IMR-90 (cell line): ENCODE data around the gene TOR3A. TPM values are rescaled to one million over a fixed set of nuclear protein-coding genes. Genes with fewer than 3 reads are reported as not detected.

Source experiments
- ATAC-seq: fragments of 200-7000 bp; cut with Tn5 transposase; 2 replicates; pipeline ENCODE4 v1.9.1; 2020; ENCODE audit warnings: low read depth, mild to moderate bottlenecking, moderate library complexity
- BruUV-seq: library from RNA; stranded (reverse); fragments of 400-500 nt; replicated peaks from 2 replicates; lab custom pipeline; 2021; lab: Mats Ljungman, UMichigan
- CTCF ChIA-PET: fragments of 300-600 bp; formaldehyde crosslinking; extraction: SDS; loops from one replicate; lab custom pipeline; 2021; ENCODE audit warnings: antibody characterized with exemption; lab: Yijun Ruan, JAX
- POLR2A ChIA-PET: fragments of 300-600 bp; sonication (Branson Sonifier 250); formaldehyde crosslinking; loops from one replicate; lab custom pipeline; 2022; ENCODE audit warnings: antibody characterized with exemption; ENCODE audit not compliant: unreplicated experiment; lab: Charles Lee
- DNase-seq: peaks from one replicate; pipeline ENCODE4 v3.0.0; 2013
- H2AFZ ChIP-seq: replicated peaks from 2 replicates; pipeline ENCODE3; 2013; ENCODE audit warnings: low read length, mild to moderate bottlenecking; ENCODE audit not compliant: poor library complexity
- H2AK5ac ChIP-seq: 2 replicates; pipeline ENCODE4 v1.6.1; 2013; ENCODE audit warnings: low read depth, low read length, inconsistent platforms
- H2AK9ac ChIP-seq: replicated peaks from 2 replicates; pipeline ENCODE3; 2013; ENCODE audit warnings: mild to moderate bottlenecking, low read depth, low read length, moderate library complexity; ENCODE audit not compliant: poor library complexity
- H2BK120ac ChIP-seq: 2 replicates; pipeline ENCODE4 v1.6.1; 2013; ENCODE audit warnings: low read depth, low read length, inconsistent platforms
- H2BK15ac ChIP-seq: 3 replicates; pipeline ENCODE4 v1.6.1; 2013; ENCODE audit warnings: low read depth, low read length, inconsistent platforms
- H2BK20ac ChIP-seq: 2 replicates; pipeline ENCODE4 v1.6.1; 2013; ENCODE audit warnings: low read depth, mild to moderate bottlenecking, inconsistent platforms, low read length, moderate library complexity
- H2BK5ac ChIP-seq: 2 replicates; pipeline ENCODE4 v1.6.1; 2013; ENCODE audit warnings: mild to moderate bottlenecking, low read depth, low read length, inconsistent platforms; ENCODE audit not compliant: poor library complexity, severe bottlenecking
- H3K14ac ChIP-seq: replicated peaks from 2 replicates; pipeline ENCODE4 v1.6.1; 2013; ENCODE audit warnings: low read depth, low read length, inconsistent platforms
- H3K18ac ChIP-seq: 2 replicates; pipeline ENCODE4 v1.6.1; 2013; ENCODE audit warnings: low read depth, low read length, control low read depth
- H3K23ac ChIP-seq: 2 replicates; pipeline ENCODE4 v1.6.1; 2013; ENCODE audit warnings: low read depth, low read length, inconsistent platforms
- H3K27ac ChIP-seq: 2 replicates; pipeline ENCODE4 v1.5.1; 2013; ENCODE audit warnings: mild to moderate bottlenecking, control low read depth, low read length; ENCODE audit not compliant: insufficient read depth
- H3K27me3 ChIP-seq: 2 replicates; pipeline ENCODE4 v1.6.1; 2013; ENCODE audit warnings: low read length; ENCODE audit not compliant: control insufficient read depth, insufficient read depth
- H3K36me3 ChIP-seq: 2 replicates; pipeline ENCODE4 v1.6.1; 2013; ENCODE audit warnings: low read length, mixed read lengths; ENCODE audit not compliant: control insufficient read depth, insufficient read depth
- H3K4ac ChIP-seq: 2 replicates; pipeline ENCODE4 v1.6.1; 2013; ENCODE audit warnings: low read depth, low read length, inconsistent platforms
- H3K4me1 ChIP-seq: 2 replicates; pipeline ENCODE4 v1.6.1; 2013; ENCODE audit warnings: low read length, mixed read lengths; ENCODE audit not compliant: control insufficient read depth, insufficient read depth
- H3K4me2 ChIP-seq: 2 replicates; pipeline ENCODE4 v1.6.1; 2013; ENCODE audit warnings: low read depth, mild to moderate bottlenecking, control low read depth, low read length, moderate library complexity
- H3K4me3 ChIP-seq: 2 replicates; pipeline ENCODE4 v1.5.1; 2013; ENCODE audit warnings: low read depth, mild to moderate bottlenecking, control low read depth, low read length, moderate library complexity; ENCODE audit not compliant: insufficient read depth
- H3K56ac ChIP-seq: 2 replicates; pipeline ENCODE4 v1.6.1; 2013; ENCODE audit warnings: low read length, inconsistent platforms; ENCODE audit not compliant: insufficient read depth; ENCODE audit errors: extremely low read depth
- H3K79me1 ChIP-seq, 2 experiments: 2 replicates each; pipeline ENCODE4 v1.6.1; 2013; ENCODE audit warnings: low read length in 2 of 2, inconsistent platforms in 1 of 2, low read depth in 1 of 2
- H3K9ac ChIP-seq: 2 replicates; pipeline ENCODE4 v1.6.1; 2013; ENCODE audit warnings: low read depth, low read length, control low read depth
- H3K9me1 ChIP-seq: 2 replicates; pipeline ENCODE4 v1.6.1; 2013; ENCODE audit warnings: low read length, inconsistent platforms; ENCODE audit not compliant: insufficient read depth
- H3K9me3 ChIP-seq: 2 replicates; pipeline ENCODE4 v1.6.1; 2013; ENCODE audit warnings: low read length; ENCODE audit not compliant: control insufficient read depth, insufficient read depth
- H4K20me1 ChIP-seq: 2 replicates; pipeline ENCODE4 v1.6.1; 2013; ENCODE audit warnings: low read length, inconsistent platforms; ENCODE audit not compliant: insufficient read depth
- H4K5ac ChIP-seq: 2 replicates; pipeline ENCODE4 v1.6.1; 2013; ENCODE audit warnings: mild to moderate bottlenecking, low read depth, low read length, control low read depth
- H4K8ac ChIP-seq, 2 experiments: 2 replicates each; pipeline ENCODE4 v1.6.1; 2013; ENCODE audit warnings: low read depth in 2 of 2, low read length in 2 of 2, control low read depth in 1 of 2, inconsistent platforms in 1 of 2
- H4K91ac ChIP-seq: 2 replicates; pipeline ENCODE4 v1.6.1; 2013; ENCODE audit warnings: low read depth, low read length, inconsistent platforms; ENCODE audit not compliant: insufficient read depth
- FOS ChIP-seq: fragments of 150-350 bp; IDR thresholded peaks from 2 replicates; pipeline ENCODE4 v1.6.1; 2016; ENCODE audit warnings: low read depth, low read length
- POLR2A ChIP-seq: IDR thresholded peaks from 2 replicates; pipeline ENCODE4 v1.6.1; 2012; ENCODE audit warnings: mild to moderate bottlenecking, low read depth, low read length
- WGBS, 2 experiments: methylation state at CpG; one replicate each; pipeline versions ENCODE4 v1.1.5 to v1.1.7; 2013; ENCODE audit warnings: missing lambda C conversion rate in 2 of 2; ENCODE audit not compliant: insufficient read length in 1 of 2; ENCODE audit errors: extremely low coverage in 2 of 2; 5-methylcytosine and 5-hydroxymethylcytosine counted together
- dilution Hi-C: fragments of 300-500 bp; cut with HindIII; formaldehyde crosslinking; loops from one replicate; pipeline ENCODE4 v1.14.3; 2018; ENCODE audit warnings: low sequenced_read_pairs; ENCODE audit not compliant: unreplicated experiment
- in situ Hi-C: fragments of 300-500 bp; cut with MboI; formaldehyde crosslinking; loops from 3 replicates; pipeline ENCODE4 v1.14.3; 2019; ENCODE audit warnings: low sequenced_read_pairs, inconsistent platforms, mixed read lengths
- intact Hi-C: fragments of 100-400 bp; cut with micrococcal nuclease; formaldehyde crosslinking; loops from 2 replicates; pipeline ENCODE4 v1.10.0; 2022
- microRNA-seq, 2 experiments: library from miRNA; stranded (forward) in 1 of 2; unstranded in 1 of 2; fragments of 10-50 nt in 1 of 2; fragments of <30 nt in 1 of 2; gene quantifications in 1 of 2; microRNA quantifications in 1 of 2; one replicate each; pipeline versions ENCODE3 to v1.1.0; 2013 to 2020; ENCODE audit not compliant: insufficient read depth in 1 of 2, insufficient read length in 1 of 2, unreplicated experiment in 1 of 2
- polyA plus RNA-seq, 3 experiments: library from polyadenylated mRNA; depleted of rRNA; stranded (reverse); fragments of >200 nt; gene quantifications; 2 replicates each; pipeline ENCODE4 v1.2.3, GENCODE V29; 2012; ENCODE audit warnings: low replicate concordance in 1 of 3
- small RNA-seq, 5 experiments: library from RNA; depleted of rRNA; stranded (forward); fragments of <200 nt; gene quantifications; one replicate each; pipeline ENCODE3, GENCODE V24; 2012
- total RNA-seq: library from RNA; depleted of rRNA; stranded (reverse); fragments of >200 nt; gene quantifications from 2 replicates; pipeline ENCODE4 v1.2.3, GENCODE V29; 2012; rRNA removed

TOR3A gene
- total and polyA plus RNA-seq, 2 of the 4 experiments (the other 2 are of a cell fraction): 16.8 to 22.2 TPM

GRCh38 chr1:179145521-179145920 is 63.7 kb downstream of the TOR3A start:
- peaks cover 7% of the 10 kb centered on the region; the same call in 1 of the 2 replicates for H4K20me1 ChIP-seq
- 0 out of 3 replicates have a peak overlapping the region, but pooled peaks have one; percentile 56 for H2BK15ac ChIP-seq
- peaks cover 7 to 26% of the 10 kb centered on the region in 2 experiments for H3K79me1 ChIP-seq
- no peak overlapping the region for H3K4me3 ChIP-seq
- peak overlapping the region; percentile 63; the same call in 1 of the 2 replicates for H3K23ac ChIP-seq
- dilution Hi-C loops: no loop called here
- H2BK5ac ChIP-seq: peak overlapping the region; percentile 45
- no peak overlapping the region for H3K4me2 ChIP-seq
- no peaks in the 10 kb centered on the region; the same call in 1 of the 2 replicates for H3K9me1 ChIP-seq
- DNase-seq (no peak), ATAC-seq (no peak)
- H2BK120ac ChIP-seq: peak overlapping the region; percentile 41; the same call in 1 of the 2 replicates
- no peak overlapping the region for H4K5ac ChIP-seq
- H3K56ac ChIP-seq: no peak overlapping the region
- H3K27me3 ChIP-seq: no peaks in the 10 kb centered on the region
- H3K27ac ChIP-seq: no peak overlapping the region
- no peak overlapping the region for H2AFZ ChIP-seq
- no peaks in the 10 kb centered on the region; the same call in 1 of the 2 replicates for H3K9me3 ChIP-seq
- ChIA-PET CTCF (no interaction called here), POLR2A (no interaction called here)
- 0 out of 2 replicates have a peak overlapping the region, but pooled peaks have one; percentile 58 for H2AK5ac ChIP-seq
- no peak overlapping the region for H2AK9ac ChIP-seq
- no TSS peak for BruUV-seq
- peak overlapping the region; percentile 22; the same call in 1 of the 2 replicates for H3K4ac ChIP-seq
- intact Hi-C loops: no loop called here
- in situ Hi-C loops: no loop called here
- peaks cover 2% of the 10 kb centered on the region for H3K36me3 ChIP-seq
- H2BK20ac ChIP-seq: peak overlapping the region; percentile 45; the same call in 1 of the 2 replicates
- no peak overlapping the region for H3K9ac ChIP-seq
- no peak overlapping the region for H3K14ac ChIP-seq
- 0 out of 4 replicates have a peak overlapping the region, but pooled peaks of 1 of the 2 experiments have one; percentile 0 for H4K8ac ChIP-seq
- 93% methylated on average over 3 of the region's 3 CpGs; no CpG with 5 or more reads in 1 of the 2 experiments for WGBS, 2 experiments
- peaks cover 5% of the 10 kb centered on the region for H3K4me1 ChIP-seq
- H3K18ac ChIP-seq: peak overlapping the region; percentile 33; the same call in 1 of the 2 replicates
- TF ChIP-seq FOS (no peak), POLR2A (no peak)
- no peak overlapping the region for H4K91ac ChIP-seq

Small RNA genes within 50 kb of the gene (microRNA-seq; reads per million reads assigned to microRNA genes)
- gene AL512326.3 (ENCODE audit: insufficient read depth, insufficient read length): not detected

Small RNA genes within 50 kb of the gene (small RNA-seq; reads per million reads assigned to genes)
- 0 reads per million in 5 experiments for gene AL512326.3

Other genes with a start within 250 kb of the TOR3A start
- gene ANGPTL1, start 211.0 kb upstream of the TOR3A start, total RNA-seq: under 0.01 TPM in 1 of 2 replicates, not detected in the other
- gene ANGPTL1, start 211.0 kb upstream of the TOR3A start, polyA plus RNA-seq (2012; rRNA removed): 0.03 and 0.04 TPM in 2 replicates
- 36.7 and 38.4 TPM in 2 replicates for gene FAM20B, start 56.2 kb upstream of the TOR3A start, total RNA-seq
- 13.4 and 17.1 TPM in 2 replicates for gene FAM20B, start 56.2 kb upstream of the TOR3A start, polyA plus RNA-seq (2012; rRNA removed)
- 88.3 and 110 TPM in 2 replicates for gene ABL2, start 147.6 kb downstream of the TOR3A start, total RNA-seq
- gene ABL2, start 147.6 kb downstream of the TOR3A start, polyA plus RNA-seq (2012; rRNA removed): 9.0 and 9.7 TPM in 2 replicates
- gene SOAT1, start 211.7 kb downstream of the TOR3A start, total RNA-seq: 19.5 and 28.9 TPM in 2 replicates
- 14.0 and 19.8 TPM in 2 replicates for gene SOAT1, start 211.7 kb downstream of the TOR3A start, polyA plus RNA-seq (2012; rRNA removed)